ENCODE data around the gene BCL2L1. TPM values are rescaled to one million over a fixed set of nuclear protein-coding genes. Genes with fewer than 3 reads are reported as not detected.

The BCL2L1 gene
- total and polyA plus RNA-seq, 10 of the 15 experiments (the other 5 are each of a cell fraction or from before 2014, with no cell fraction given), result 0.63 to 67.7 (median 43.6) TPM

- H3K36me3 ChIP-seq (ENCODE audit: control insufficient read depth in 2 of 2, insufficient read depth in 2 of 2, low read length in 1 of 2), result no peaks in the 10 kb centered on the region
- RAD21 ChIA-PET (ENCODE audit: unreplicated experiment), result no interaction called here
- POLR2A ChIA-PET, result no interaction called here
- CTCF ChIA-PET, result interaction anchor here (0.8 to 1.8 kb wide), 2 partner anchors 70 to 168 kb away, joined by 3 to 7 read pairs; no protein-coding TSS in a partner anchor
- WGBS (ENCODE audit: insufficient coverage, insufficient replicate concordance, low lambda C conversion rate, missing lambda C conversion rate), result 68% methylated on average over 6 of the region's 6 CpGs
- H3K27ac ChIP-seq (ENCODE audit: control insufficient read depth, insufficient read depth), result no peak overlapping the region
- no peaks in the 10 kb centered on the region for H3K79me2 ChIP-seq (ENCODE audit: control insufficient read depth, insufficient read depth, low read length)
- FAIRE-seq (no peak), ATAC-seq (no peak), DNase-seq (ENCODE audit: low read depth, low spot score) (no peak)
- TF ChIP-seq JUND (IDR thresholded peaks at IDR 0.05; ENCODE audit: low read depth, low read length), result no peak
- TF ChIP-seq ZNF207 (IDR thresholded peaks at IDR 0.05; ENCODE audit: borderline replicate concordance), result no peak
- TF ChIP-seq IRF3 (IDR thresholded peaks at IDR 0.05), result no peak
- no peak for TF ChIP-seq TAF1 (IDR thresholded peaks at IDR 0.05; ENCODE audit: borderline replicate concordance, low read depth, low read length)
- TF ChIP-seq GABPA (IDR thresholded peaks at IDR 0.05; ENCODE audit: low read depth), result no peak
- TF ChIP-seq KAT2A (conservative IDR thresholded peaks at IDR 0.05; ENCODE audit: control insufficient read depth, low read depth, low read length), result no peak
- no peak for TF ChIP-seq RB1 (IDR thresholded peaks at IDR 0.05; ENCODE audit: borderline replicate concordance)
- no peak for TF ChIP-seq SIX5 (IDR thresholded peaks at IDR 0.05; ENCODE audit: low read depth, low read length, severe bottlenecking)
- no peak overlapping the region for H2AFZ ChIP-seq (ENCODE audit: control insufficient read depth, low read depth, low read length)
- H3K4me3 ChIP-seq, result no peak overlapping the region
- H3K9ac ChIP-seq (ENCODE audit: control insufficient read depth, insufficient read depth, low read length), result no peak overlapping the region
- intact Hi-C loops (cut with micrococcal nuclease; ENCODE audit: unreplicated experiment), result no loop called here
- H4K20me1 ChIP-seq (ENCODE audit: control insufficient read depth, insufficient read depth), result no peaks in the 10 kb centered on the region
- no peaks in the 10 kb centered on the region for H3K9me3 ChIP-seq (replicated peaks; ENCODE audit: control insufficient read depth, insufficient read depth, low read length)
- no peak overlapping the region for H3K4me2 ChIP-seq (ENCODE audit: control insufficient read depth, insufficient read depth)
- no peaks in the 10 kb centered on the region for H3K4me1 ChIP-seq (ENCODE audit: control insufficient read depth, insufficient read depth, low read length)
- in situ Hi-C loops (cut with MboI), result no loop called here
- H3K27me3 ChIP-seq (replicated peaks in 1 of 2; ENCODE audit: control insufficient read depth in 2 of 2, insufficient read depth in 2 of 2, low read length in 1 of 2), result no peaks in the 10 kb centered on the region
- BruUV-seq (replicated peaks), result no TSS peak
- SMC1A ChIA-PET (ENCODE audit: uncharacterized antibody, unreplicated experiment), result interaction anchor here (1.2 kb wide), 1 partner anchor 16 kb away, joined by 4 read pairs; no protein-coding TSS in a partner anchor
These were observed 8.7 kb upstream of the BCL2L1 start for GRCh38 chr20:31731321-31731717.
